Liver (tissue), 9 donors: ENCODE results near the gene PCSK6. TPM values are rescaled to one million over a fixed set of nuclear protein-coding genes. Genes with fewer than 3 reads are reported as not detected.

Experiments used
- DNase-seq: peaks from one replicate; pipeline ENCODE4 v3.0.0-alpha.2; 2017; ENCODE audit warnings: low spot score
- H3K27ac ChIP-seq, 2 donors: one replicate each; pipeline ENCODE4 v1.7.0; 2013; ENCODE audit warnings: inconsistent platforms in 2 of 2, low read length in 2 of 2, control low read depth in 1 of 2, low read depth in 1 of 2, mild to moderate bottlenecking in 1 of 2
- H3K27me3 ChIP-seq, 4 donors: one replicate each; pipeline versions ENCODE4 v1.6.1 to v1.7.0; 2013; ENCODE audit warnings: low read length in 3 of 4, inconsistent platforms in 1 of 4, mild to moderate bottlenecking in 1 of 4, moderate library complexity in 1 of 4; ENCODE audit not compliant: control insufficient read depth in 4 of 4, insufficient read depth in 4 of 4
- H3K36me3 ChIP-seq, 4 donors: one replicate each; pipeline versions ENCODE4 v1.6.1 to v1.7.0; 2013; ENCODE audit warnings: low read length in 3 of 4, mild to moderate bottlenecking in 3 of 4, low read depth in 1 of 4, moderate library complexity in 1 of 4; ENCODE audit not compliant: control insufficient read depth in 4 of 4, insufficient read depth in 3 of 4
- H3K4me1 ChIP-seq, 4 donors: one replicate each; pipeline versions ENCODE4 v1.6.1 to v1.7.0; 2013; ENCODE audit warnings: low read length in 3 of 4, mild to moderate bottlenecking in 3 of 4, moderate library complexity in 1 of 4; ENCODE audit not compliant: control insufficient read depth in 4 of 4, insufficient read depth in 4 of 4
- H3K4me3 ChIP-seq, 3 donors: one replicate each; pipeline versions ENCODE4 v1.6.1 to v1.7.0; 2013; ENCODE audit warnings: low read length in 3 of 3, control low read depth in 1 of 3, low read depth in 1 of 3, mild to moderate bottlenecking in 1 of 3
- H3K9ac ChIP-seq, 2 donors: one replicate each; pipeline ENCODE4 v1.7.0; 2013; ENCODE audit warnings: low read length in 2 of 2, mild to moderate bottlenecking in 2 of 2, moderate library complexity in 2 of 2, control low read depth in 1 of 2, low read depth in 1 of 2
- H3K9me3 ChIP-seq, 4 donors: one replicate each; pipeline versions ENCODE4 v1.6.1 to v1.7.0; 2013; ENCODE audit warnings: low read length in 3 of 4; ENCODE audit not compliant: control insufficient read depth in 4 of 4
- EGR1 ChIP-seq, 2 donors: IDR thresholded peaks; 2 replicates each; pipeline ENCODE4 v1.6.1; 2016 to 2018; ENCODE audit warnings: antibody characterized with exemption in 2 of 2, low read depth in 2 of 2
- FOXA1 ChIP-seq: IDR thresholded peaks from 2 replicates; pipeline ENCODE4 v1.6.1; 2016; ENCODE audit warnings: antibody characterized with exemption
- GABPA ChIP-seq, 2 donors: IDR thresholded peaks in 1 of 2; conservative IDR thresholded peaks in 1 of 2; 2 replicates each; pipeline ENCODE4 v1.6.1; 2016; ENCODE audit warnings: antibody characterized with exemption in 2 of 2, mild to moderate bottlenecking in 1 of 2, moderate library complexity in 1 of 2
- HNF4G ChIP-seq: IDR thresholded peaks from 2 replicates; pipeline ENCODE4 v1.6.1; 2016; ENCODE audit warnings: antibody characterized with exemption
- JUND ChIP-seq, 2 donors: IDR thresholded peaks; 2 replicates each; pipeline ENCODE4 v1.6.1; 2016; ENCODE audit warnings: antibody characterized with exemption in 2 of 2
- NR2F2 ChIP-seq: IDR thresholded peaks from 2 replicates; pipeline ENCODE4 v1.6.1; 2016; ENCODE audit warnings: antibody characterized with exemption
- RAD21 ChIP-seq, 2 donors: IDR thresholded peaks; 2 replicates each; pipeline ENCODE4 v1.6.1; 2016; ENCODE audit warnings: antibody characterized with exemption in 2 of 2, mild to moderate bottlenecking in 2 of 2
- SP1 ChIP-seq: IDR thresholded peaks from 2 replicates; pipeline ENCODE4 v1.6.1; 2018; ENCODE audit warnings: antibody characterized with exemption, mild to moderate bottlenecking
- TAF1 ChIP-seq: conservative IDR thresholded peaks from 2 replicates; pipeline ENCODE4 v1.6.1; 2016; ENCODE audit warnings: antibody characterized with exemption, mild to moderate bottlenecking
- WGBS: extraction: QIAGEN DNeasy Blood & Tissue Kit; methylation state at CpG from one replicate; pipeline ENCODE4 v1.1.7; 2013; 5-methylcytosine and 5-hydroxymethylcytosine counted together
- polyA plus RNA-seq, 2 donors: library from polyadenylated mRNA; stranded (reverse) in 1 of 2; unstranded in 1 of 2; fragments of 200-250 nt in 1 of 2; fragments of >200 nt in 1 of 2; fragmentation: Nextera tagmentation in 1 of 2; extraction: Ambion mirVana in 1 of 2; gene quantifications; one replicate each; pipeline versions ENCODE4 v1.2.1 to v1.2.3, GENCODE V29; 2013 to 2015
- total RNA-seq, 2 donors: library from RNA; depleted of rRNA; stranded (reverse); fragments of >200 nt; gene quantifications; one replicate each; pipeline ENCODE4 v1.2.3, GENCODE V29; 2014
- TF ChIP-seq, protein P1 (sequence below): IDR thresholded peaks from 2 replicates; pipeline ENCODE4 v1.6.1; 2016; ENCODE audit warnings: antibody characterized with exemption
- TF ChIP-seq, protein P2 (sequence below): IDR thresholded peaks from 2 replicates; pipeline ENCODE4 v1.6.1; 2016; ENCODE audit warnings: antibody characterized with exemption
- TF ChIP-seq, protein P3 (sequence below): fragments of 150-350 bp; IDR thresholded peaks from 2 replicates; pipeline ENCODE4 v1.5.1; 2017; ENCODE audit warnings: improper control_type of control experiment, low read depth, low read length; ENCODE audit not compliant: missing input control
- TF ChIP-seq, protein P4 (sequence below): IDR thresholded peaks from 2 replicates; pipeline ENCODE4 v1.6.1; 2016; ENCODE audit warnings: antibody characterized with exemption
- donor health status: healthy.
- donor health status: healthy.
- donor health status: healthy.
- donor health status: healthy.
- donor health status: healthy.

PCSK6 gene
- total and polyA plus RNA-seq, 4 donors = 94.8 to 398 (median 168) TPM

DNA sequence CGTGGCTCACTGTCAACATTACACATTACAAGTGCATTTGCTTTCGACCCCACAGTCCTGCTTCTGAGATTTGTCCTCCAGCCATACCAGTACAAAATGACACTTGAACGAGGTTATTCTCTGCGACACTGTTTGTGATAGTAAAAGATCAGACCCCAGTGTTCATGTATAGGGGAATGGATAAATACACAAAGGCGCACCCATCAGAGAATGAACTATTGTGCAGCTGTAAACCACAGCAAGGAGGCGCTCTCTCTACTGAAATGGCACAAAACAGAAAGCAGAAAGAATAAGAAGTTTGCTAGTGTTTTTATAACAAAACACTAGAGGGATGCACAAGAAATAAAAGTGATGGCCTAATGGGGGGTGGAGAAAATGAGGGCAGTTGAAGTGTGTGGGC, 232.8 kb downstream of the PCSK6 start:
- TF ChIP-seq SP1 = no peak
- no peak for TF ChIP-seq HNF4G
- Histone ChIP-seq H3K36me3 (no peaks in the 10 kb centered on the region), H3K9me3 (no peaks in the 10 kb centered on the region), H3K27me3 (no peaks in the 10 kb centered on the region), H3K9ac (no peak overlapping the region), H3K4me1 (peaks cover 0 to 11% (median 4%) of the 10 kb centered on the region in 4 donors), H3K27ac (no peak overlapping the region), H3K4me3 (no peak overlapping the region)
- DNase-seq = no peak
- WGBS = 85% methylated on average over 6 of the region's 6 CpGs

DNA sequence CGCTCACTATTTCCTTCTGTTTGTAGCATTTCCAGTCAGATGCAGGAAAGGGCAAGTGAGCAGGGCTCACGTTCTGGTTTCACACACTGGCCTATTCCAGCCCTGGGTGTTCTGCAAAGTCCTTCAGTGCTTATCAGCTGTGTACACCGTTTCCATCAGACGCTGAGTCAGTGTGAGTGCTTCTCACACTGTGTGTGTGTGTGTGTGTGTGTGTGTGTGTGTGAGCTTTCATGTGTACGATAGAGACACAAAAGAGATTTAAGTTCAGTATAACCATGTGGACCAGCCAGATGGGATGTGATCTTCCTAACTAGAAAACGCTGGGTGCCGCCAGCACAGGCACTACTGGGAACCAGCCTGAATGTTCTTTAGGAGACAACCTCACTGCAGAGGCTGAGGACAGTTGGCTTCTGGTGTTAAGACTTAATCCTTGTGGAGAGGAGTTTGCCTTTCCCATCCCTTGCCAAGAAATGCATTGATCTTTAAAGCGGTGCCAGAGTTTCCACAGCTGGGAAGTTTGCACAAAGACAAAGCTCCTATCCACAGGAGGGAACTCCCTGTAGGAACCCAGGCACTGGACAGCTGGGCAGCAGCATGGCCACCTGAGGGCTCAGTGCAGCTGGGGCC, 233.8 kb downstream of the PCSK6 start:
- Histone ChIP-seq H3K27me3 (no peaks in the 10 kb centered on the region), H3K4me1 (peaks cover 0 to 14% (median 5%) of the 10 kb centered on the region in 4 donors), H3K9me3 (no peaks in the 10 kb centered on the region), H3K4me3 (no peak overlapping the region), H3K27ac (no peak overlapping the region), H3K9ac (no peak overlapping the region), H3K36me3 (no peaks in the 10 kb centered on the region)
- WGBS = 33% methylated on average over 8 of the region's 8 CpGs
- TF ChIP-seq RAD21 (IDR thresholded peaks at IDR 0.05) = peak in 1 of 2 donors; percentile 31
- peak; percentile 19 for TF ChIP-seq NR2F2
- TF ChIP-seq, protein P1, sequence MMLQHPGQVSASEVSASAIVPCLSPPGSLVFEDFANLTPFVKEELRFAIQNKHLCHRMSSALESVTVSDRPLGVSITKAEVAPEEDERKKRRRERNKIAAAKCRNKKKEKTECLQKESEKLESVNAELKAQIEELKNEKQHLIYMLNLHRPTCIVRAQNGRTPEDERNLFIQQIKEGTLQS = no peak
- peak; percentile 66 for DNase-seq

DNA sequence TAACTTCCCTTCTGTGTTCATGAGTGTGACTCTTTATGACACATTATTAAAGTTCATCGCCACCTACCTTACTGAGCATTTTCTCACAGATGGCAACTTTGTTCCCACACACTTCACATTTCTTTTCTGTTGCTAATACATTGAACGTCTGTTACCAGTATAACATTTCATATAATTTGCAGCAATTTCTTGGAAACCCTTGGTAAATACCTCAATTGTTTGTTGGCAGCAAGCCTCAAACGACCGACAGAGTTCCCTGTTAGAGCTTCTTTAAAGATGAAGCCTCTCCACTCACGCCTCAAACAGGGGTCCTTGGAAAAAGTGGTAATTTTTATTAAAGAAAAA, 234.5 kb downstream of the PCSK6 start:
- TF ChIP-seq, protein P2, sequence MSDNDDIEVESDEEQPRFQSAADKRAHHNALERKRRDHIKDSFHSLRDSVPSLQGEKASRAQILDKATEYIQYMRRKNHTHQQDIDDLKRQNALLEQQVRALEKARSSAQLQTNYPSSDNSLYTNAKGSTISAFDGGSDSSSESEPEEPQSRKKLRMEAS = no peak
- H3K4me3 ChIP-seq = no peak overlapping the region
- peak overlapping the region in 1 of 2 donors; percentile 12 for H3K9ac ChIP-seq
- H3K36me3 ChIP-seq = no peaks in the 10 kb centered on the region
- H3K9me3 ChIP-seq = no peaks in the 10 kb centered on the region
- WGBS = 69% methylated on average over 5 of the region's 5 CpGs
- no peaks in the 10 kb centered on the region for H3K27me3 ChIP-seq
- H3K27ac ChIP-seq = no peak overlapping the region
- DNase-seq = no peak
- H3K4me1 ChIP-seq = peaks cover 3 to 21% (median 10%) of the 10 kb centered on the region in 4 donors

DNA sequence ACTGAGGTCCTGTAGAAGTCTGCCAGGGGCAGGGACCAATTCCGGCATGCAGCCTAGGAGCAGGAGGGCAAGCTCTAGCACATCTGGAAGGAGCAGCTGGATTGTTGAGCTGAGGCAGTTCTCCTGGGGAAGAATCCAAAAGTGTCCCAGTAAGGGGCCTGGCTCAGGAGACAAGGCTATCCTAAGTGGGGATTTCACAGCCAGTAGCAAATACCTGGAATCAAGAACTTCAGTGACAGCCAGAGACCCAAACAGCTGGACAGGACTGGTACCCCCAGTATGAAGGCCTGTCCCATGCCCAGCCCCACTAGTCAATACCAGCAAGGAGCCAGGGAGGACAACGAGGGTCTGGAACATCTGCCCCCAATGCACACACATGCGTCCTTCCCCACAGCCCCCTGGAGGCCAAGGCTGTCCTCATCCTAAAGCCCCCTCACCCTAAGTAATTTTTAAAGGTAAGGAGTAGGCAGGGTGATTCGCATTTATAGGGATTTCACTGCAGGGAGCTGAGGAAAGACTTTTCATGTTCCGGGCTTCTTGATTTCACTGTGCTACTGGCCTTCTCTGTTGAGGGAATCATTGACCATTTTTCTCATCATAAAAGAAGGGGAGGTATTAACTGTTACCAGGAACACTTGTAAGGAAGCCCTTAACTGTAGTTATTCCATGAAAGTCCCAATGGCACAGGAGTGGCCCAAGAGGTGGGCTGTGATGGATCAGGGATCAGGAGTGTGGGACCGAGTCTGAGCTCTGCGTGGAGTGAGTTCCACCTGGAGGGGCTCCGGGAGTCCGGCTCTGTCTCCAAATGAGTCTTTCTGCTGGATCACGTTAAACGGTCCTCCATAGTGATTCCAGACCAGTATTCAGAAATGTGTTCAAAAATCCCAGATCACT, 235.1 kb downstream of the PCSK6 start:
- no peaks in the 10 kb centered on the region for H3K27me3 ChIP-seq

More for the DNA sequence above, 235.1 kb downstream of the PCSK6 start:
- Histone ChIP-seq H3K4me1 (peaks cover 3 to 24% (median 10%) of the 10 kb centered on the region in 4 donors), H3K27ac (no peak overlapping the region), H3K4me3 (no peak overlapping the region), H3K9me3 (no peaks in the 10 kb centered on the region), H3K36me3 (no peaks in the 10 kb centered on the region), H3K9ac (peak overlapping the region in 1 of 2 donors; percentile 12)
- no peak for DNase-seq
- TF ChIP-seq, protein P3, sequence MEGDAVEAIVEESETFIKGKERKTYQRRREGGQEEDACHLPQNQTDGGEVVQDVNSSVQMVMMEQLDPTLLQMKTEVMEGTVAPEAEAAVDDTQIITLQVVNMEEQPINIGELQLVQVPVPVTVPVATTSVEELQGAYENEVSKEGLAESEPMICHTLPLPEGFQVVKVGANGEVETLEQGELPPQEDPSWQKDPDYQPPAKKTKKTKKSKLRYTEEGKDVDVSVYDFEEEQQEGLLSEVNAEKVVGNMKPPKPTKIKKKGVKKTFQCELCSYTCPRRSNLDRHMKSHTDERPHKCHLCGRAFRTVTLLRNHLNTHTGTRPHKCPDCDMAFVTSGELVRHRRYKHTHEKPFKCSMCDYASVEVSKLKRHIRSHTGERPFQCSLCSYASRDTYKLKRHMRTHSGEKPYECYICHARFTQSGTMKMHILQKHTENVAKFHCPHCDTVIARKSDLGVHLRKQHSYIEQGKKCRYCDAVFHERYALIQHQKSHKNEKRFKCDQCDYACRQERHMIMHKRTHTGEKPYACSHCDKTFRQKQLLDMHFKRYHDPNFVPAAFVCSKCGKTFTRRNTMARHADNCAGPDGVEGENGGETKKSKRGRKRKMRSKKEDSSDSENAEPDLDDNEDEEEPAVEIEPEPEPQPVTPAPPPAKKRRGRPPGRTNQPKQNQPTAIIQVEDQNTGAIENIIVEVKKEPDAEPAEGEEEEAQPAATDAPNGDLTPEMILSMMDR = no peak
- no peak for TF ChIP-seq JUND (IDR thresholded peaks at IDR 0.05)
- no peak for TF ChIP-seq RAD21 (IDR thresholded peaks at IDR 0.05)
- TF ChIP-seq, protein P2 = no peak
- TF ChIP-seq, protein P4, sequence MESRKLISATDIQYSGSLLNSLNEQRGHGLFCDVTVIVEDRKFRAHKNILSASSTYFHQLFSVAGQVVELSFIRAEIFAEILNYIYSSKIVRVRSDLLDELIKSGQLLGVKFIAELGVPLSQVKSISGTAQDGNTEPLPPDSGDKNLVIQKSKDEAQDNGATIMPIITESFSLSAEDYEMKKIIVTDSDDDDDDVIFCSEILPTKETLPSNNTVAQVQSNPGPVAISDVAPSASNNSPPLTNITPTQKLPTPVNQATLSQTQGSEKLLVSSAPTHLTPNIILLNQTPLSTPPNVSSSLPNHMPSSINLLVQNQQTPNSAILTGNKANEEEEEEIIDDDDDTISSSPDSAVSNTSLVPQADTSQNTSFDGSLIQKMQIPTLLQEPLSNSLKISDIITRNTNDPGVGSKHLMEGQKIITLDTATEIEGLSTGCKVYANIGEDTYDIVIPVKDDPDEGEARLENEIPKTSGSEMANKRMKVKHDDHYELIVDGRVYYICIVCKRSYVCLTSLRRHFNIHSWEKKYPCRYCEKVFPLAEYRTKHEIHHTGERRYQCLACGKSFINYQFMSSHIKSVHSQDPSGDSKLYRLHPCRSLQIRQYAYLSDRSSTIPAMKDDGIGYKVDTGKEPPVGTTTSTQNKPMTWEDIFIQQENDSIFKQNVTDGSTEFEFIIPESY = no peak
- TF ChIP-seq HNF4G = no peak
- TF ChIP-seq FOXA1 = no peak
- no peak for TF ChIP-seq GABPA (IDR thresholded peaks at IDR 0.05 in 1 of 2, conservative IDR thresholded peaks at IDR 0.05 in 1 of 2)
- no peak for TF ChIP-seq SP1
- TF ChIP-seq EGR1 (IDR thresholded peaks at IDR 0.05; ENCODE audit: low read depth in 2 of 2) = no peak
- TF ChIP-seq, protein P1 = no peak
- no peak for TF ChIP-seq TAF1
- WGBS = 89% methylated on average over 11 of the region's 11 CpGs
